C4-2B (cell line): Measurements from ENCODE around the gene APBB1IP.

Experiments
- H3K27ac ChIP-seq: fragments of 450-650 bp; 2 replicates; pipeline ENCODE4 v1.5.1; 2017
- ZFX ChIP-seq: fragments of 450-650 bp; IDR thresholded peaks from 2 replicates; pipeline ENCODE4 v1.6.1; 2017
- TF ChIP-seq, protein P1 (sequence below): fragments of 450-650 bp; conservative IDR thresholded peaks from 2 replicates; pipeline ENCODE4 v1.5.1; 2017; ENCODE audit warnings: mild to moderate bottlenecking

Gene APBB1IP

DNA sequence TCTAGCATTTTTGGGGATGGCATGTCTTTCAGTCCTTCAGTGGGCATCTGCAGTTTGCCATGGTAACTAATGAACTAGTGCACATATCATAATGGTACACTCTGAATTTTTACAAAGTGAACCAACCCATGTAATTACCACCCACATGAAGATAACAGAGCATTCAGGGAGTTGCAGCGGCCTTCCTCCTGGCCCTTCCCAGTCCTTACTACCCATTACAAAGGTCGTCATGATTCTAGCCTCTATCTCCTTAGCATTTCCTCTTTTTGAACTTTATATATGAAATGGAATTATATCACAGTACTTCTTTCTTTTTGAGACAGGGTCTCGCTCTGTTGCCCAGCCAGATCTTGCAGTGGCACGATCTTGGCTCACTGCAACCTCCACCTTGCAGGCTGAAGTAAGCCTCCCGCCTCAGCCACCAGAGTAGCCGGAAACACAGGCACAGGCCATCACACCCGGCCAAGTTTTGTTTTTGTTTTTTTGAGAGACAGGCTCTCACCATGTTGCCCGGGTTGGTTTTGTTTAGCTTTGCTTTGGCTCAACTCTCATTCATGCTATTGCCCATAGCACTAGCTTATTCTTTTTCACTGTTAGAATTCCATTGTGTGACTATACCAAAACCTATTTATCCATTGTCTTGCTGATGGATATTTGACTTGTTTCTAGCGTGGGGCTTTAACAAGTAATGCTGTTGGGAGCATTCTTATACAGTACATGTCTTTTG is 79.2 kb downstream of the APBB1IP start:
- no peak for TF ChIP-seq ZFX
- TF ChIP-seq, protein P1, sequence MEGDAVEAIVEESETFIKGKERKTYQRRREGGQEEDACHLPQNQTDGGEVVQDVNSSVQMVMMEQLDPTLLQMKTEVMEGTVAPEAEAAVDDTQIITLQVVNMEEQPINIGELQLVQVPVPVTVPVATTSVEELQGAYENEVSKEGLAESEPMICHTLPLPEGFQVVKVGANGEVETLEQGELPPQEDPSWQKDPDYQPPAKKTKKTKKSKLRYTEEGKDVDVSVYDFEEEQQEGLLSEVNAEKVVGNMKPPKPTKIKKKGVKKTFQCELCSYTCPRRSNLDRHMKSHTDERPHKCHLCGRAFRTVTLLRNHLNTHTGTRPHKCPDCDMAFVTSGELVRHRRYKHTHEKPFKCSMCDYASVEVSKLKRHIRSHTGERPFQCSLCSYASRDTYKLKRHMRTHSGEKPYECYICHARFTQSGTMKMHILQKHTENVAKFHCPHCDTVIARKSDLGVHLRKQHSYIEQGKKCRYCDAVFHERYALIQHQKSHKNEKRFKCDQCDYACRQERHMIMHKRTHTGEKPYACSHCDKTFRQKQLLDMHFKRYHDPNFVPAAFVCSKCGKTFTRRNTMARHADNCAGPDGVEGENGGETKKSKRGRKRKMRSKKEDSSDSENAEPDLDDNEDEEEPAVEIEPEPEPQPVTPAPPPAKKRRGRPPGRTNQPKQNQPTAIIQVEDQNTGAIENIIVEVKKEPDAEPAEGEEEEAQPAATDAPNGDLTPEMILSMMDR: no peak
- no peak overlapping the region for H3K27ac ChIP-seq

DNA sequence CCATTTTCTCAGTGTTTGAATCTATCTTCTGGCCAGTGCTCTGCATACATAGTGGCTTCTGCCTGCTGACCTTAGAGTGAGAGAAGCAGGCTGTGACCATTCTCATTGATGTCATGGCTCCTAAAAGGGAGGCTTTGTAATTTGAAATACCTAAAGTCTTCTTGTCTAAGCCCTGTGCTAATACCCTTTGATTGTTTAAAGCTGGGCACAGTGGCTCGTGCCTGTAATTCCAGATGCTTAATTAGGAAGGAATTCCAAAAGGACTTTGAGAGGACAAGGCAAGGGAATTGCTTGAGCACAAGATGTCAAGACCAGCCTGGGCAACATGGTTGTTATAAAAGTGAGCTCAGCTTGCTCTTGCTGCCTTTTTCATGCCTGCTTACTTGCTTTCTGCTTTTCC is 81.7 kb downstream of the APBB1IP start:
- TF ChIP-seq, protein P1: no peak
- TF ChIP-seq ZFX: no peak
- H3K27ac ChIP-seq: no peak overlapping the region

DNA sequence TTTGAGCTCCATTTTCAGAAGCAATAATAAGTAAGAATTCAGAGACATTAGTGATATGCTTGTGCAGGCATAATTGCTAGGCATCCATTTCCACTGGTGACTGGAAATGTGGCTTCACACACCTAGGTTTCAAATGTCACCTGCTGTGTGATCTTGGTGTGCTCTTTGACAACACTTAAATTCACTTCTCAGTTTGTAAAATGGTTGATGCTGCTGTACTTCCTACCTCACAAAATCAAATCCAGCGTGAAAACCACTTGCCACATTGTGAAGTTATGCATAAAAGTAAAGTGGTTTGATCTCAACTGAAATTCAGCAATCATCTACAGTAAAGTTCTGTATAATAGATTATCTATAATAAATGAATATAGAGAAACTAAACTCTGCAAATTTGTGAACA is 82.4 kb downstream of the APBB1IP start:
- no peak overlapping the region for H3K27ac ChIP-seq
- TF ChIP-seq, protein P1: no peak
- TF ChIP-seq ZFX: no peak

DNA sequence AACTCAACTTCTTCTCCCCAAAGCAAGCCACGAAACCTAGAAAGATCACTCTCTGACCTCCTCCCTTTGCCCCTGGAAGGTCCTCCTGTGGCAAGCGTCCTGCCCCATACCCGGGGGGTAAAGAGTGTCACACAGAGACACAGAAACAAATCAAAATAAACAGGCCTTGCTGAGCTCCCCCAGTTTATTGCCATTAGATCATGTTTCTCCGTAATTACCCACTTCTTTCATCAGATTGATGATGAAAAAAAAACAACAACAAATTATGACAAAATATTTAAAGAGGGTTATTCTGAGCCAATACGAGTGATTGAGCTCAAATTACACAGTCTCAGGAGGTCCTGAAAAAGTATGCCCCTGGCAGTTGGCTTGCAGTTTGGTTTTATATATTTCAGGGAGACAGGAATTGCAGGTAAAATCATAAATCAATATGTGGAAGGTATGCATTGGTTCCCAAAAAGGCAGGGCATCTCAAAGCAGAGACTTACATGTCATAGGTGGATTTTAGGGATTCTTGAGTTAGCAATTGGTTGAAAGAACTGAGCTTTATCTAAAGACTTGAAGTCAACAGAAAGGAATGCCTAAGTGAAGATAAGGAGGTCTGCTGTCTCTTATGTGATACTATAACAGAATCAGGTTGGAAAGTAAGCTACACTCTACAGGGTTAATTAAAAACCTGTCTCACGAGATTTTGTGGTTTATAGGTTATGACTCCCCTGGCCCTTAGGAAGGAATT is 86.2 kb downstream of the APBB1IP start:
- TF ChIP-seq ZFX: no peak
- TF ChIP-seq, protein P1: no peak
- no peak overlapping the region for H3K27ac ChIP-seq

DNA sequence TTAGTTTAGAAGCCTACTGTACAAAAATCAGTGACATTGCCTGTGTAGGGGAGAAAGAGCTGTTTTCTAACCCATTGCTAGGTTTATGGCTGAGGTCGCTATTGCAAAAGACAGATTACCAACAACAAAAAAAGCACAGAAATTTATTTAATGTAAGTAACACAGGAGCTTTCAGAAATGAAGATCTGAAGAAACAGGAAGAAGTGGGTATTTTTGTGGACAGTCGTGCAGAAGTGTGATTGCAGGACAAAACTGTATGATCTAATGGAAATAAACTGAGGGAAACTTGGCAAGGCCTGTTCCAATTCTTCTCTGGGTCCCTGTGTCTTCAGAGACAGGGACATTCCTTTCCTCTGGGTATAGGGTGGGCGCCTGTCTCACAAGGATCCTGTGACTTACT is 87.4 kb downstream of the APBB1IP start:
- H3K27ac ChIP-seq: no peak overlapping the region
- TF ChIP-seq ZFX: no peak
- TF ChIP-seq, protein P1: no peak

DNA sequence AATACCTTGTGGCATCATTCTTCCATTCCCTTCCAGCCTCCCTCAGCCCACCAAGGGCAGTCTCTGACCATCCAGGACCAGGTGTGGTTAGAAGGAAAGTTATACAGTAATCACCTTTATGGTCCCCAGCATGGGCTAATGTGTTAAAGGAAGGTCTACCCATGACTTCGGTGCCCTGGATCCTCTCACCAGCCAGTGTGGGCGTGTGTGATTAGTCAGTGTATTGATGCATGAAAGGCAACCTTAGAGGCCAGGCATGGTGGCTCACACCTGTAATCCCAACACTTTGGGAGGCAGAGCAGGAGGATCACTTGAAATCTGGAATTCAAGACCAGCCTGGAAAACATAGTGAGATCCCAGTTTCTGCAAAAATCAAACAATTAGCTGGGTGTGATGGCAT is 88.9 kb downstream of the APBB1IP start:
- H3K27ac ChIP-seq: no peak overlapping the region
- TF ChIP-seq ZFX: no peak
- TF ChIP-seq, protein P1: no peak

DNA sequence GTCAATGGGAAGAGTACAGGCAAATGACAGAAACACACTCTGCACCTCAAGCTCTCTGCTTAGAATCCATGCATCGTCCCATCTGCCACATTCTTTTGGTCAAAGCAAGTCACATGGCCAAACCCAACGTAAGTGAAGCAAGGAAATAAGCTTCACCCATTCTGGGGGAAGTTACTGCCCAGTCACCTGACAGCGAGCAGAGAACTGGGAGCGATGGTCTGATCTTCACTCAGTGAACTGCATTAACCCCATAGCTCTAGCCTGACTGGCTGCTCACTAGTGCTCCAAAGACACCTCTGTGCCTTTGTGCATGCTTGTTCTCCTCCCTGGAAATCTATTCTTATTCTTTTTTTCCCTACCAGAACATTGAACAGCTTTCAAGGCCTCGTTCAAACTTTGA is 89.9 kb downstream of the APBB1IP start:
- no peak for TF ChIP-seq ZFX
- TF ChIP-seq, protein P1: no peak
- no peak overlapping the region for H3K27ac ChIP-seq
